22Rv1 (cell line): ENCODE measurements around the gene TNS3.

Experiments
- H3K27ac ChIP-seq: fragments of 450-650 bp; 2 replicates; pipeline ENCODE4 v1.5.1; 2017
- CTCF ChIP-seq: fragments of 450-650 bp; IDR thresholded peaks from 2 replicates; pipeline ENCODE4 v1.5.1; 2017; ENCODE audit warnings: mild to moderate bottlenecking
- ZFX ChIP-seq: fragments of 450-650 bp; IDR thresholded peaks from 2 replicates; pipeline ENCODE4 v1.6.1; 2017; ENCODE audit warnings: antibody characterized with exemption, borderline replicate concordance

Gene TNS3

DNA sequence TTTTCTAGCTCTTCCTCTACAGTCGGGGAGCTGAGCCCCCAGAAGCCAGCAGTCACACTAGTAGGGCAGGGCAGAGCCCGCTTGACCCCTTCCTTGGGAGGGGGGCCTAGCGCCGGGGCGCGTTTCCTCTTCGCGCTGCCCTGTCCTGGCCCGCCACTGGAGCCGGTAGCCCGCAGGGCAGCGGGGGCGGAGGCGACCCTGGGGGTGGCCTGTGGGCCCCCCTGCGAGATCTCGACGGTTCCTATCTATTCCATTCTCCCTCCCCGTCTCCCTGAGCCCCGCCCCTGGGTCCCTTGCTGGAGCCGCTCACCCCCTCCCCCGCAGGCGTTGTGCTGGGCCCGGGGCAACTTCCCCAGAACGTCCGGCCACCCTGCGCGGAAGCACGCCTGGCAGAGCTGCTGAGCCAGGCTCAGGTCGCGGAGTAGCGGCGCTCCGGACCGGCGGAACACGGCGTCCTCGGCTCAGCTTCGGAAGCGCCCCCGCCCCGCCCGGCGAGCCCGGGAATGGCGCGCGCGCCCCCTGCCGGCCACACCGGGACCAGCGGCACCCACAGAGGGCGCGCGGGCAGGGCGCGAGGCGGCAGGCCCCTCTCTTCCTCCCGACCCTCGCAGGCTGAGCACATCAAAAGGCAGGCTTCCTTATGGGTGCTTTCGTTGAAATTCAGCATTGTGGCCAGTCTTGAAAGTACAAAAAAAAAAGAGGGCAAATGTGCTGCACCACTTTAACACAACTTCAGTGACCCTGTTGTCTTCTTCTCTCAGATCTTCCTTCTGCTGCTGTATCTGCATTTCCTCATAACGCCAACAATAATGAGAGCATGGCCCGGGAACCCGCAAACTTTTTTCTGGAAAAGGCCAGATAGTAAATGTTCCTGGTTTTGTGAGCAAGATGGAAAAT is 327.6 kb downstream of the TNS3 start:
- no peak for TF ChIP-seq ZFX
- peak; percentile 100 for TF ChIP-seq CTCF
- H3K27ac ChIP-seq: peak overlapping the region; percentile 49

DNA sequence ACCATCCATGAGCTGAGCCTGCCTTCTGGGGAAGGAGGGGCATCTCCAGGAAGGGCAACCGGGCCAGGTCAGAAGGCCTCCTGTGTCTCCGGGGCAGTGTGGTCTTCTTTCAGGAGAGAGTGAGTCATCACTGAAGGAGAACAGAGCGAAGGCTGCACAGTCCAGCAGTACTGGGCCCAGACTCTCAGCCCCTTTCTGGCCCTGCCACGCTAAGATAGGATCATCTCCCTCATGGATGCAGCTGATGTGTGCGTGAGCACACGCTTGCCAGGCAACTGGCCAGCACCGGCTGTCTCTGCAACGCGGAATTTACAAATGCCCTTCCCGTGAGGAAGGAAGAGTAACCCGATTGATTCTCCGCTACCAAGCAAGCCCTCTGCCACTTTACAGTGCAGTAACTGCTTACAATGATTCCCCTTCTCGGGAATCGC is 328.2 kb downstream of the TNS3 start:
- H3K27ac ChIP-seq: peak overlapping the region; percentile 49
- TF ChIP-seq ZFX (no peak), CTCF (no peak)

- H3K27ac ChIP-seq: no peak overlapping the region
- TF ChIP-seq CTCF (no peak), ZFX (no peak)
Observed at GRCh38 chr7:47252675-47253074, 329.2 kb downstream of the TNS3 start.

- TF ChIP-seq ZFX (no peak), CTCF (no peak)
- no peak overlapping the region for H3K27ac ChIP-seq
Observed at GRCh38 chr7:47249361-47249760, 332.6 kb downstream of the TNS3 start.

DNA sequence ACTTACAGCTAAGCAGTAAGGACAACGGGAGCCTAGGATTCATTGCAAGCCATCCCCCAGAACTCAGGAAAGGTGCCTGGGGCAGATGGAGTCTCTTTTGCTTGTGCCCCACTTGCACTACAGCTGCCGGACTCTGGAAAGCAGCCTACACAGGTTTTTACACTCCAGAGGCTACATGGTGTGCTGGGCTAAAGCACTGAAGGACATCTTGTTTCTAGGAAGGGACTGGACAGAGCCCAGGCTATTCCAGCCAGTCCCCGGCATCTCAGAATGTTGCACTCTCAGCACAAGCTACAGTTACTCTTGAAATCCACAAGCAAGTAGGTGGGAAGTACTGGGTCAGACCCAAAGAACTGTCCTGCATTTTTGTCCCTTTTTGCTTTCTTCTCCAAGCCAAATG is 333.1 kb downstream of the TNS3 start:
- TF ChIP-seq CTCF (no peak), ZFX (no peak)
- no peak overlapping the region for H3K27ac ChIP-seq

DNA sequence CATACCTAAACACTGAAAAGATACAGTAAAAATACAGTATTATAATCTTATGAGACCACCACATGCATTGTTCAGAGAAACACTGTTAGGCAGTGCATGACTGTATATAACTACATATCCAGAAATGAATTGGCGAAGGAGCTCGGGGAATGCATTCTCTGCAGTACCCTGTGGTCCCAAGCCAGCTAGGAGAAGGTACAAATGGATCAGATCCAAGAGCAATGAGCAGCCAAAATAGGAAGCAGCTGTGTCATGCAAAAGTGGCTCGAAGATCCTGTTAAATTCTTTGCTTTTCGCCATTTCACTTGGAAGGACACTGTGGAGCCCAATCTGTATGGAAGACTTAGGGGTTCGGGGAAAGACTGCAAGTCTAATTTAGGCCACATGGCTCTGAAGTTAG is 334.8 kb downstream of the TNS3 start:
- no peak overlapping the region for H3K27ac ChIP-seq
- TF ChIP-seq CTCF: no peak
- TF ChIP-seq ZFX: no peak

DNA sequence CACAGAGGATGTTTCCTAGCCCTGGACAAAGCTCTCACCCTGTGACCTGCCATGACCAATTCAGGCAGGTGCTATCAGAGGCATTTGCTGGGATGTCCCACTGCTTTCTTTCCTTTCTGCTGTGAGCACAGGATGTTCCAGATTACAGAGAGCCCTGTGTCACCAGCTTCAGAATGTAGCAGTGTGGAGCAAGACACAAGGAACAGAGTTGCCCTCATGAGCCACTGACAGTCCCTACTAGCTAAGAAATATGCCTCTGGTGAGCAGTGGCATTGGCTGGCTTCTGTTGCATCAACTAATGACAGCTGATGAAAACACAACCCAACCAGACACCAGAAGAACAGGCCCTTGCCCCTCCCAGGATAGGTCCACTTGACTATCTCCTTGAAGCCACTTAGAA is 337.2 kb downstream of the TNS3 start:
- H3K27ac ChIP-seq: no peak overlapping the region
- TF ChIP-seq CTCF (no peak), ZFX (no peak)
